ENCODE measurements around the gene ERICH6B. TPM values are rescaled to one million over a fixed set of nuclear protein-coding genes. Genes with fewer than 3 reads are reported as not detected.

The ERICH6B gene
- total and polyA plus RNA-seq, 10 of the 15 experiments (the other 5 are each of a cell fraction or from before 2014, with no cell fraction given): 0.27 to 0.75 (median 0.33) TPM; not detected in 7

GRCh38 chr13:45501175-45501526 lies 114.4 kb downstream of the ERICH6B start:
- CTCF ChIA-PET: interaction anchor here (0.9 to 1.1 kb wide), 2 partner anchors 9 to 130 kb away, joined by 3 to 5 read pairs; no protein-coding TSS in a partner anchor
- FAIRE-seq (no peak), DNase-seq (ENCODE audit: low read depth, low spot score) (no peak), ATAC-seq (no peak)
- Histone ChIP-seq H3K4me1 (ENCODE audit: control insufficient read depth, insufficient read depth, low read length) (no peaks in the 10 kb centered on the region), H3K4me3 (no peak overlapping the region), H4K20me1 (ENCODE audit: control insufficient read depth, insufficient read depth) (no peaks in the 10 kb centered on the region), H2AFZ (ENCODE audit: control insufficient read depth, low read depth, low read length) (no peak overlapping the region), H3K9me3 (replicated peaks; ENCODE audit: control insufficient read depth, insufficient read depth, low read length) (no peaks in the 10 kb centered on the region), H3K36me3 (ENCODE audit: control insufficient read depth in 2 of 2, insufficient read depth in 2 of 2, low read length in 1 of 2) (peaks cover 7 to 20% of the 10 kb centered on the region in 2 experiments), H3K27me3 (replicated peaks in 1 of 2; ENCODE audit: control insufficient read depth in 2 of 2, insufficient read depth in 2 of 2, low read length in 1 of 2) (no peaks in the 10 kb centered on the region), H3K9ac (ENCODE audit: control insufficient read depth, insufficient read depth, low read length) (no peak overlapping the region), H3K27ac (ENCODE audit: control insufficient read depth, insufficient read depth) (no peak overlapping the region), H3K79me2 (ENCODE audit: control insufficient read depth, insufficient read depth, low read length) (no peaks in the 10 kb centered on the region), H3K4me2 (ENCODE audit: control insufficient read depth, insufficient read depth) (no peak overlapping the region)
- intact Hi-C loops (cut with micrococcal nuclease; ENCODE audit: unreplicated experiment) (no loop called here), in situ Hi-C loops (cut with MboI) (no loop called here)
- SMC1A ChIA-PET (ENCODE audit: uncharacterized antibody, unreplicated experiment): no interaction called here
- TF ChIP-seq BCLAF1 (IDR thresholded peaks at IDR 0.05) (no peak), SPI1 (IDR thresholded peaks at IDR 0.05; ENCODE audit: borderline replicate concordance, insufficient read depth, low read depth, low read length) (no peak), EED (IDR thresholded peaks at IDR 0.05; ENCODE audit: low read depth) (no peak), EGR1 (IDR thresholded peaks at IDR 0.05; ENCODE audit: borderline replicate concordance in 1 of 2, low read depth in 2 of 2, low read length in 2 of 2) (no peak), NR2F1 (conservative IDR thresholded peaks at IDR 0.05) (no peak), E4F1 (IDR thresholded peaks at IDR 0.05; ENCODE audit: borderline replicate concordance, partially characterized antibody) (no peak), RAD51 (IDR thresholded peaks at IDR 0.05) (no peak), CBX5 (IDR thresholded peaks at IDR 0.05; ENCODE audit: low read depth) (no peak), EZH2 (IDR thresholded peaks at IDR 0.05; ENCODE audit: borderline replicate concordance, control insufficient read depth, low read depth, low read length) (no peak), IRF3 (IDR thresholded peaks at IDR 0.05) (no peak)
- 100% methylated on average over 1 of the region's 1 CpG for WGBS (ENCODE audit: insufficient coverage, insufficient replicate concordance, low lambda C conversion rate, missing lambda C conversion rate)
- RAD21 ChIA-PET (ENCODE audit: unreplicated experiment): no interaction called here
- POLR2A ChIA-PET: no interaction called here
- BruUV-seq (replicated peaks): no TSS peak
